ENCODE data around the gene MYO7B.

- TF ChIP-seq, protein P1, sequence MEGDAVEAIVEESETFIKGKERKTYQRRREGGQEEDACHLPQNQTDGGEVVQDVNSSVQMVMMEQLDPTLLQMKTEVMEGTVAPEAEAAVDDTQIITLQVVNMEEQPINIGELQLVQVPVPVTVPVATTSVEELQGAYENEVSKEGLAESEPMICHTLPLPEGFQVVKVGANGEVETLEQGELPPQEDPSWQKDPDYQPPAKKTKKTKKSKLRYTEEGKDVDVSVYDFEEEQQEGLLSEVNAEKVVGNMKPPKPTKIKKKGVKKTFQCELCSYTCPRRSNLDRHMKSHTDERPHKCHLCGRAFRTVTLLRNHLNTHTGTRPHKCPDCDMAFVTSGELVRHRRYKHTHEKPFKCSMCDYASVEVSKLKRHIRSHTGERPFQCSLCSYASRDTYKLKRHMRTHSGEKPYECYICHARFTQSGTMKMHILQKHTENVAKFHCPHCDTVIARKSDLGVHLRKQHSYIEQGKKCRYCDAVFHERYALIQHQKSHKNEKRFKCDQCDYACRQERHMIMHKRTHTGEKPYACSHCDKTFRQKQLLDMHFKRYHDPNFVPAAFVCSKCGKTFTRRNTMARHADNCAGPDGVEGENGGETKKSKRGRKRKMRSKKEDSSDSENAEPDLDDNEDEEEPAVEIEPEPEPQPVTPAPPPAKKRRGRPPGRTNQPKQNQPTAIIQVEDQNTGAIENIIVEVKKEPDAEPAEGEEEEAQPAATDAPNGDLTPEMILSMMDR (IDR thresholded peaks at IDR 0.05), result no peak
- TF ChIP-seq POLR2A (IDR thresholded peaks at IDR 0.05), result no peak
Observed at GRCh38 chr2:127562936-127563335, 27.5 kb downstream of the MYO7B start.

Data from lower leg skin (tissue), 3 donors.